K562 (cell line): ENCODE measurements around the gene SLC26A8.

ENCODE experiments used
- CCAR2 ChIP-seq: fragments of 200-400 bp; formaldehyde crosslinking; IDR thresholded peaks from 2 replicates; pipeline ENCODE4 v1.6.1; 2017; ENCODE audit warnings: mild to moderate bottlenecking, low read depth, low read length
- EZH2 ChIP-seq: IDR thresholded peaks from 2 replicates; pipeline ENCODE4 v1.6.1; 2012; ENCODE audit warnings: low read depth, mild to moderate bottlenecking, inconsistent platforms, low read length, borderline replicate concordance
- KDM4B ChIP-seq, 2 experiments: fragments of 450-650 bp in 1 of 2; sonication (generic) in 1 of 2; IDR thresholded peaks; 2 replicates each; pipeline ENCODE4 v1.6.1; 2016 to 2017; ENCODE audit warnings: borderline replicate concordance in 2 of 2, antibody characterized with exemption in 1 of 2, low read depth in 1 of 2, mild to moderate bottlenecking in 1 of 2
- TFAM ChIP-seq: fragments of 250-450 bp; sonication (Bioruptor Pico); conservative IDR thresholded peaks from 2 replicates; pipeline ENCODE4 v1.5.0; 2021; ENCODE audit warnings: mild to moderate bottlenecking, moderate library complexity
- TRIM28 ChIP-seq: fragments of 450-650 bp; IDR thresholded peaks from 2 replicates; pipeline ENCODE4 v1.6.1; 2017
- ZNF232 ChIP-seq: sonication (generic); formaldehyde crosslinking; IDR thresholded peaks from 2 replicates; pipeline ENCODE4 v1.8.0; 2022; ENCODE audit warnings: mild to moderate bottlenecking, missing genetic modification reagents
- TF ChIP-seq, protein P1 (sequence below), 3 experiments: IDR thresholded peaks in 2 of 3; conservative IDR thresholded peaks in 1 of 3; 2 replicates each; pipeline ENCODE4 v1.5.1; 2011 to 2012; ENCODE audit warnings: low read length in 3 of 3, mild to moderate bottlenecking in 3 of 3, control low read depth in 2 of 3, improper control_type of control experiment in 1 of 3, inconsistent platforms in 1 of 3, low read depth in 1 of 3, mixed read lengths in 1 of 3, moderate library complexity in 1 of 3; ENCODE audit not compliant: insufficient read depth in 2 of 3
- TF ChIP-seq, protein P2 (sequence below), 2 experiments: fragments of 450-650 bp in 1 of 2; sonication (generic) in 1 of 2; formaldehyde crosslinking in 1 of 2; IDR thresholded peaks in 1 of 2; conservative IDR thresholded peaks in 1 of 2; 2 replicates each; pipeline versions ENCODE4 v1.6.1 to v1.8.1; 2016 to 2023; ENCODE audit warnings: mild to moderate bottlenecking in 2 of 2, moderate library complexity in 2 of 2, inconsistent platforms in 1 of 2, missing genetic modification reagents in 1 of 2

DNA sequence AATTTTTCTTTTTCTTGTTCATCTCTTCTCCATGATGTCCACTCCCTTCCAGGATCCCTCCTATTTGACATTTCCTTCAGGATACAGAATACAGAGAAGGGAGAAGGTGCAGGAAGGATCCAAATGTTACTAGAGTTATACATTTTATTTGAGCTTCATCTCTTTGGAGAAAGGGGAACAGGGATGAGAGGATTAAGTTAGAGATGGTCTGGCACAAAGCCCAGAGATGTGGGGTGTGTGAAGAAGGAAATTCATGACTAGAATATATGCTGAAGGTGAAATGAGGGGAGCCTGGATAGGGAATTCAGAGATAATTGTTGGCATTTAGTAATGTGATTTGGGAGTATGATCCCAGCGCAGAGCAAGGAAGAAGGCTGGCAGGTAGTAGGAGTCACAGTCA lies 81.1 kb downstream of the SLC26A8 start:
- TF ChIP-seq, protein P1, sequence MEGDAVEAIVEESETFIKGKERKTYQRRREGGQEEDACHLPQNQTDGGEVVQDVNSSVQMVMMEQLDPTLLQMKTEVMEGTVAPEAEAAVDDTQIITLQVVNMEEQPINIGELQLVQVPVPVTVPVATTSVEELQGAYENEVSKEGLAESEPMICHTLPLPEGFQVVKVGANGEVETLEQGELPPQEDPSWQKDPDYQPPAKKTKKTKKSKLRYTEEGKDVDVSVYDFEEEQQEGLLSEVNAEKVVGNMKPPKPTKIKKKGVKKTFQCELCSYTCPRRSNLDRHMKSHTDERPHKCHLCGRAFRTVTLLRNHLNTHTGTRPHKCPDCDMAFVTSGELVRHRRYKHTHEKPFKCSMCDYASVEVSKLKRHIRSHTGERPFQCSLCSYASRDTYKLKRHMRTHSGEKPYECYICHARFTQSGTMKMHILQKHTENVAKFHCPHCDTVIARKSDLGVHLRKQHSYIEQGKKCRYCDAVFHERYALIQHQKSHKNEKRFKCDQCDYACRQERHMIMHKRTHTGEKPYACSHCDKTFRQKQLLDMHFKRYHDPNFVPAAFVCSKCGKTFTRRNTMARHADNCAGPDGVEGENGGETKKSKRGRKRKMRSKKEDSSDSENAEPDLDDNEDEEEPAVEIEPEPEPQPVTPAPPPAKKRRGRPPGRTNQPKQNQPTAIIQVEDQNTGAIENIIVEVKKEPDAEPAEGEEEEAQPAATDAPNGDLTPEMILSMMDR (IDR thresholded peaks at IDR 0.05 in 2 of 3, conservative IDR thresholded peaks at IDR 0.05 in 1 of 3; ENCODE audit: insufficient read depth in 2 of 3, low read depth in 1 of 3, low read length in 3 of 3), result no peak
- TF ChIP-seq EZH2 (no peak), ZNF232 (CRISPR knock-in tag) (no peak), CCAR2 (no peak), KDM4B (IDR thresholded peaks at IDR 0.05; ENCODE audit: borderline replicate concordance in 2 of 2, low read depth in 1 of 2) (no peak), TFAM (CRISPR knock-in tag) (no peak), TRIM28 (no peak)
- TF ChIP-seq, protein P2, sequence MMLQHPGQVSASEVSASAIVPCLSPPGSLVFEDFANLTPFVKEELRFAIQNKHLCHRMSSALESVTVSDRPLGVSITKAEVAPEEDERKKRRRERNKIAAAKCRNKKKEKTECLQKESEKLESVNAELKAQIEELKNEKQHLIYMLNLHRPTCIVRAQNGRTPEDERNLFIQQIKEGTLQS (IDR thresholded peaks at IDR 0.05), result no peak
- TF ChIP-seq, protein P2 (CRISPR knock-in tag; conservative IDR thresholded peaks at IDR 0.05), result no peak
